ENCODE data around the gene IFITM1.
A peak's percentile ranks its signal among the peaks of the same experiment; 100 is the strongest.
"Not testable (repeated sequence)": the region's sequence is repeated elsewhere in the genome, so short reads cannot be mapped to it uniquely, and the experiment has no call there.

IFITM1 gene

GRCh38 chr11:295351-296170 is 18.3 kb upstream of the IFITM1 start:
- DNase-seq: no peak

- no peak for DNase-seq
Observed at GRCh38 chr11:296171-297050, 17.4 kb upstream of the IFITM1 start.

- DNase-seq: no peak
Observed at GRCh38 chr11:297051-297585, 16.7 kb upstream of the IFITM1 start.

GRCh38 chr11:297586-298405 is 16.0 kb upstream of the IFITM1 start:
- no peak for DNase-seq

- no peak for DNase-seq
Observed at GRCh38 chr11:298406-299065, 15.3 kb upstream of the IFITM1 start.

GRCh38 chr11:299081-299891 is 14.6 kb upstream of the IFITM1 start, which contains the start of gene IFITM5:
TSS of gene IFITM5 (minus strand) at chr11:299526. CDS start at chr11:299490, 36 bp downstream.
- DNase-seq: no peak

GRCh38 chr11:299951-300735 is 13.7 kb upstream of the IFITM1 start:
- DNase-seq: no peak

- no peak for DNase-seq
Observed at GRCh38 chr11:303363-303762, 10.5 kb upstream of the IFITM1 start.

GRCh38 chr11:304061-304506 is 9.8 kb upstream of the IFITM1 start:
- DNase-seq: no peak

- DNase-seq: peak; percentile 32
Observed at GRCh38 chr11:304915-305843, 8.7 kb upstream of the IFITM1 start.

- no peak for DNase-seq
Observed at GRCh38 chr11:305844-306211, 8.0 kb upstream of the IFITM1 start.

- DNase-seq: no peak
Observed at GRCh38 chr11:306645-307371, 7.0 kb upstream of the IFITM1 start.

- DNase-seq: peak; percentile 6
Observed at GRCh38 chr11:307766-308708, 5.8 kb upstream of the IFITM1 start, which contains the start of gene IFITM2. TSS of gene IFITM2 (plus strand) at chr11:307816. CDS start at chr11:308193, 377 bp downstream.

- DNase-seq: not testable (repeated sequence)
Observed at GRCh38 chr11:308740-309665, 4.8 kb upstream of the IFITM1 start.

GRCh38 chr11:309979-310572 is 3.8 kb upstream of the IFITM1 start:
- DNase-seq: not testable (repeated sequence)
